ENCODE data around the gene ELAVL4.

GRCh38 chr1:50180367-50180766 lies 71.6 kb downstream of the ELAVL4 start:
- TF ChIP-seq, protein P1, sequence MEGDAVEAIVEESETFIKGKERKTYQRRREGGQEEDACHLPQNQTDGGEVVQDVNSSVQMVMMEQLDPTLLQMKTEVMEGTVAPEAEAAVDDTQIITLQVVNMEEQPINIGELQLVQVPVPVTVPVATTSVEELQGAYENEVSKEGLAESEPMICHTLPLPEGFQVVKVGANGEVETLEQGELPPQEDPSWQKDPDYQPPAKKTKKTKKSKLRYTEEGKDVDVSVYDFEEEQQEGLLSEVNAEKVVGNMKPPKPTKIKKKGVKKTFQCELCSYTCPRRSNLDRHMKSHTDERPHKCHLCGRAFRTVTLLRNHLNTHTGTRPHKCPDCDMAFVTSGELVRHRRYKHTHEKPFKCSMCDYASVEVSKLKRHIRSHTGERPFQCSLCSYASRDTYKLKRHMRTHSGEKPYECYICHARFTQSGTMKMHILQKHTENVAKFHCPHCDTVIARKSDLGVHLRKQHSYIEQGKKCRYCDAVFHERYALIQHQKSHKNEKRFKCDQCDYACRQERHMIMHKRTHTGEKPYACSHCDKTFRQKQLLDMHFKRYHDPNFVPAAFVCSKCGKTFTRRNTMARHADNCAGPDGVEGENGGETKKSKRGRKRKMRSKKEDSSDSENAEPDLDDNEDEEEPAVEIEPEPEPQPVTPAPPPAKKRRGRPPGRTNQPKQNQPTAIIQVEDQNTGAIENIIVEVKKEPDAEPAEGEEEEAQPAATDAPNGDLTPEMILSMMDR (IDR thresholded peaks at IDR 0.05), result no peak
- no peak for TF ChIP-seq POLR2A (IDR thresholded peaks at IDR 0.05)
